ENCODE results near the gene ZNF804B. TPM values are rescaled to one million over a fixed set of nuclear protein-coding genes. Genes with fewer than 3 reads are reported as not detected.

Gene ZNF804B
- total RNA-seq, 1 donor from 2014 or later, result not detected

DNA sequence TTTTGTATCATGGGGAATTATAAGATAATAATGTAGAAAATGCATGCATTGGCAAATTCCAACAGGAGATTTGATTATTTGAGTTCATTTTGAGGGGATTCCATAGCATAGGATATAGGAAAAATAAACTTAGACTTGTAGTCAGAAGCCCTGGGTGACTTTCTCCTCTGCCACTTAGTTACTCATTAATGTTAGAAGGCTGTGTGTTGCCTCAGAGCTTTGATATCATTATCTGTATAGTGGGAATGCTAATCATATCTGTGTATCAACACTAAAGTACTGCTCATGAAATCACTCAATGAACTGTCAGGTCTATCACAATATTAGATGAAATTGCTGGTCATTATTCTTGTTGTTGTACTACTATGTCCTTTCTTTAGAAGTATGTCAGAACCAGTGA is 59.1 kb downstream of the ZNF804B start:
- H3K9ac ChIP-seq (ENCODE audit: low read depth in 1 of 3, low read length in 3 of 3), result no peak overlapping the region
- H3K36me3 ChIP-seq (ENCODE audit: control insufficient read depth in 3 of 3, insufficient read depth in 3 of 3, low read length in 3 of 3), result no peaks in the 10 kb centered on the region
- no peaks in the 10 kb centered on the region for H3K4me1 ChIP-seq (ENCODE audit: control insufficient read depth in 3 of 3, insufficient read depth in 3 of 3, low read length in 3 of 3)
- no peak overlapping the region for H3K4me3 ChIP-seq (ENCODE audit: low read length in 3 of 3)
- H3K9me3 ChIP-seq (ENCODE audit: control insufficient read depth in 3 of 3, low read length in 3 of 3), result no peaks in the 10 kb centered on the region
- H3K27ac ChIP-seq (ENCODE audit: low read depth, low read length), result no peak overlapping the region
- H3K27me3 ChIP-seq (ENCODE audit: control insufficient read depth in 3 of 3, insufficient read depth in 3 of 3, low read length in 3 of 3), result no peaks in the 10 kb centered on the region

DNA sequence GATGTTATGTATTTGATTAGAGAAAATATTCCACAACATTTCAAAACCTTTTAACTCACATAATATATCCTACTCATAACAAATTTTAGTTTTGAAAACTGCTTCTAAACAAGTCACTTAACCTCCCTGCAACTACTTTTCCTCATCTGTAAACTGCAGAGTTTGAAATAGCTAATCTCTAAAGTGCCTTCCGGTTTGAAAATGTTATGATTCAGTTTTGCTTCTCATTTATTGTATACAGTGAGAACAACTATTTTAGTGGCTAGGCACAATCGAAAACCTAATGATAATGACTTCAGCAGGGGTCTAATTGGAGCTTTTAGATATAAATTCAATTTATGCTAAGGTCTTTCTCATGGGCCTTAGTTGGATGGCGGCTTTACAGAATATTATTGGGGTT is 66.7 kb downstream of the ZNF804B start:
- no peaks in the 10 kb centered on the region for H3K9me3 ChIP-seq (ENCODE audit: control insufficient read depth in 3 of 3, low read length in 3 of 3)
- no peak overlapping the region for H3K27ac ChIP-seq (ENCODE audit: low read depth, low read length)
- no peaks in the 10 kb centered on the region for H3K4me1 ChIP-seq (ENCODE audit: control insufficient read depth in 3 of 3, insufficient read depth in 3 of 3, low read length in 3 of 3)
- no peak overlapping the region for H3K4me3 ChIP-seq (ENCODE audit: low read length in 3 of 3)
- H3K9ac ChIP-seq (ENCODE audit: low read depth in 1 of 3, low read length in 3 of 3), result no peak overlapping the region
- no peaks in the 10 kb centered on the region for H3K36me3 ChIP-seq (ENCODE audit: control insufficient read depth in 3 of 3, insufficient read depth in 3 of 3, low read length in 3 of 3)
- H3K27me3 ChIP-seq (ENCODE audit: control insufficient read depth in 3 of 3, insufficient read depth in 3 of 3, low read length in 3 of 3), result no peaks in the 10 kb centered on the region

DNA sequence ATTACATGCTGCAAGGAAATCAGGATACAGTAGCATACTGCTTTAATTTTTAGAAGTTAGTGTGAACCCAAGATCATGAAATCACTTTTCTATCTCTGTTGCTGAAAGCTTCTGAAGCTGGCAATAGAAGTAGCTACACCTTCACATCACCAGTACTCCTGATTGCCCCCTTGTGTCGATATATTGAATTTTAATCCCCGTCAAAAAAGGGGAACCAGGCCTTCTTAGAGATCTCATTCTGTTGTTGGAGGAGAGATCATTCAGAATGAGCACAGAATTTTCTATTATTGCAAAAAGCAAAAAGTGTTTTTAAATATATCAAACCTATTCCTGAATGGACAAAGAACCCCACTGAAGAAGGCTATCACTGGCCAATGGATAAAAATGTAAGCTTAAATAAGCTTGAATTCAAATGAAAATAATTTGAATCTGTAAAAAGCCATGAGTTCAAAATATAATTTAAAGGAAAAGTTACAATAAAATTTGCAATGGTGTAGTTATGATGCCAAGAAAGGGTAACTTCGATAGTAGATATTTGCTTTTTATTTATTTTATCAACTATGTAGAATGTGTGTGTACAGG is 75.7 kb downstream of the ZNF804B start:
- Histone ChIP-seq H3K4me3 (ENCODE audit: low read length in 3 of 3) (no peak overlapping the region), H3K9me3 (ENCODE audit: control insufficient read depth in 3 of 3, low read length in 3 of 3) (no peaks in the 10 kb centered on the region), H3K4me1 (ENCODE audit: control insufficient read depth in 3 of 3, insufficient read depth in 3 of 3, low read length in 3 of 3) (no peaks in the 10 kb centered on the region), H3K9ac (ENCODE audit: low read depth in 1 of 3, low read length in 3 of 3) (no peak overlapping the region), H3K27ac (ENCODE audit: low read depth, low read length) (no peak overlapping the region), H3K27me3 (ENCODE audit: control insufficient read depth in 3 of 3, insufficient read depth in 3 of 3, low read length in 3 of 3) (no peaks in the 10 kb centered on the region), H3K36me3 (ENCODE audit: control insufficient read depth in 3 of 3, insufficient read depth in 3 of 3, low read length in 3 of 3) (no peaks in the 10 kb centered on the region)

DNA sequence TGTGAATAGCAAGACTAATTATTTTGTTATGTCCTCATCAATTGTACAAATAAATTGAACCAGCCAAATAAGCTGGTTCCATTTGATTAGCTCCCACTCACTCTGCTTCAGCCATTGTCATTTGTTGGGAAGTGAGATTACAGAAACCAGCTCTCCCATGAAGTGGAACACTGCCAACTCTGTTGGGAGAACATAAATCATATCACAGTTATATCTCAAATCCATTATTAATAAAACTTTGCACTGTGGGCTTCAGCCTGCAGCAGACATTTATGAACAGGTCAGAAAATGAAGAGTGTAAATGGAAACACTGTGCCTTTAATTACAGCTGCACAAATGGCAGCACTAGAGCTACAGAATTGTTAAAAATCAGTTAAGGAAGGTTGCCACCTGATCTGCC is 82.7 kb downstream of the ZNF804B start:
- Histone ChIP-seq H3K4me3 (ENCODE audit: low read length in 3 of 3) (no peak overlapping the region), H3K4me1 (ENCODE audit: control insufficient read depth in 3 of 3, insufficient read depth in 3 of 3, low read length in 3 of 3) (no peaks in the 10 kb centered on the region), H3K9me3 (ENCODE audit: control insufficient read depth in 3 of 3, low read length in 3 of 3) (no peaks in the 10 kb centered on the region), H3K27ac (ENCODE audit: low read depth, low read length) (no peak overlapping the region), H3K27me3 (ENCODE audit: control insufficient read depth in 3 of 3, insufficient read depth in 3 of 3, low read length in 3 of 3) (no peaks in the 10 kb centered on the region), H3K9ac (ENCODE audit: low read depth in 1 of 3, low read length in 3 of 3) (no peak overlapping the region), H3K36me3 (ENCODE audit: control insufficient read depth in 3 of 3, insufficient read depth in 3 of 3, low read length in 3 of 3) (no peaks in the 10 kb centered on the region)

DNA sequence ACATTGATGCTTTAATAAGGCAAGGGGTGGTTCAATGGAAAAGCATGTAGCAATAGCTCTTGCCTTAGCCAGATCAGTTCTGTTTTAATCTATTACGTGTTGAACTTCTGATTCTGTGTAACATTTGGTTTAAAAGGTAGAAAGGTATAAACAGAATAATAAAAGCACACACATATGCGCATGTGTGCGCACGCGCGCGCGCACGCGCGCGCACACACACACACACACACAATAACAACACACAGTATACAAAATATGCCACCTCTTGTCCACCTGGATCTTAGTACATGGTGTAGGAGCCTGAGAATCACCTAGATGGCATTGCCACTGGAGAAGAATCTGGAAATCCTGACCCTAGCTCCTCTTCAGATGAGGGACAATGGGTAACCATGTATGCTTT is 85.6 kb downstream of the ZNF804B start:
- Histone ChIP-seq H3K27ac (ENCODE audit: low read depth, low read length) (no peak overlapping the region), H3K4me3 (ENCODE audit: low read length in 3 of 3) (no peak overlapping the region), H3K36me3 (ENCODE audit: control insufficient read depth in 3 of 3, insufficient read depth in 3 of 3, low read length in 3 of 3) (no peaks in the 10 kb centered on the region), H3K9ac (ENCODE audit: low read depth in 1 of 3, low read length in 3 of 3) (no peak overlapping the region), H3K27me3 (ENCODE audit: control insufficient read depth in 3 of 3, insufficient read depth in 3 of 3, low read length in 3 of 3) (no peaks in the 10 kb centered on the region), H3K9me3 (ENCODE audit: control insufficient read depth in 3 of 3, low read length in 3 of 3) (no peaks in the 10 kb centered on the region), H3K4me1 (ENCODE audit: control insufficient read depth in 3 of 3, insufficient read depth in 3 of 3, low read length in 3 of 3) (no peaks in the 10 kb centered on the region)

DNA sequence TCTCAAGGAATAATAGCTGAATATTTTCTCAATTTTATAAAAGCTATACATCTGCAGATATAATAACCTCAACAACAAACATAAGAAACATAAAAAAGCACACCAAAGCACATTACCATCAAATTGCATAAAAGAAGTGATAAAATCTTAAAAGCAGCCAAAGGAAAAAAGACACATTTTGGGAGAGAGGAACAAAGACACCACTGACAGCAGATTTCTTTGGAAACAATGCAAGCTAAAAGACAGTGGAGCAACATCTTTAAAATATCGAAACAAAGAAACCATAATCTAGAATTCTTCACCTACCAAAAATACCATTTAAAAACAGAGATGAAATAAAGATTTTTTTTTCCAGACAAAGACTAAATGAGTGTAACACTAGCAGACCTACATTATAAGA is 91.7 kb downstream of the ZNF804B start:
- Histone ChIP-seq H3K9me3 (ENCODE audit: control insufficient read depth in 3 of 3, low read length in 3 of 3) (no peaks in the 10 kb centered on the region), H3K4me3 (ENCODE audit: low read length in 3 of 3) (no peak overlapping the region), H3K27me3 (ENCODE audit: control insufficient read depth in 3 of 3, insufficient read depth in 3 of 3, low read length in 3 of 3) (no peaks in the 10 kb centered on the region), H3K36me3 (ENCODE audit: control insufficient read depth in 3 of 3, insufficient read depth in 3 of 3, low read length in 3 of 3) (no peaks in the 10 kb centered on the region), H3K9ac (ENCODE audit: low read depth in 1 of 3, low read length in 3 of 3) (no peak overlapping the region), H3K4me1 (ENCODE audit: control insufficient read depth in 3 of 3, insufficient read depth in 3 of 3, low read length in 3 of 3) (no peaks in the 10 kb centered on the region), H3K27ac (ENCODE audit: low read depth, low read length) (no peak overlapping the region)

DNA sequence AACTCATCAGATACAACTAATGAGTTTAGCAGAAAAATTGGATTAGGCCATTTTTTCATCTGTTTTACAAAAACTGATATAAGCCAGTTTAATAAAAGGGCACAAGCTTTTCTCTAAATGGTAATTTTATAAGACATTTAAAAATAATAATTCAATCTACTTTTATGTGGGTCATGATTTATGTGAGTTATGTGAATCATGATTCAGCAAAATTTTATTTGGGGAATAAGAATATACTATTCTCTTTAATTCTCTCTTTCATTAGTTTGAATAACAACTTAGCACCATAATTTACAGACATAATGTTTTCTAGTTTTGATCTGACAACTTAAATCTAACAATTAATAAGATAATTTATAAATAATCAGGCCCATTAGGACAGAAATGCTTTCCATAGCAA is 99.8 kb downstream of the ZNF804B start:
- Histone ChIP-seq H3K27ac (ENCODE audit: low read depth, low read length) (no peak overlapping the region), H3K9ac (ENCODE audit: low read depth in 1 of 3, low read length in 3 of 3) (no peak overlapping the region), H3K9me3 (ENCODE audit: control insufficient read depth in 3 of 3, low read length in 3 of 3) (no peaks in the 10 kb centered on the region), H3K27me3 (ENCODE audit: control insufficient read depth in 3 of 3, insufficient read depth in 3 of 3, low read length in 3 of 3) (no peaks in the 10 kb centered on the region), H3K4me3 (ENCODE audit: low read length in 3 of 3) (no peak overlapping the region), H3K36me3 (ENCODE audit: control insufficient read depth in 3 of 3, insufficient read depth in 3 of 3, low read length in 3 of 3) (no peaks in the 10 kb centered on the region), H3K4me1 (ENCODE audit: control insufficient read depth in 3 of 3, insufficient read depth in 3 of 3, low read length in 3 of 3) (no peaks in the 10 kb centered on the region)

DNA sequence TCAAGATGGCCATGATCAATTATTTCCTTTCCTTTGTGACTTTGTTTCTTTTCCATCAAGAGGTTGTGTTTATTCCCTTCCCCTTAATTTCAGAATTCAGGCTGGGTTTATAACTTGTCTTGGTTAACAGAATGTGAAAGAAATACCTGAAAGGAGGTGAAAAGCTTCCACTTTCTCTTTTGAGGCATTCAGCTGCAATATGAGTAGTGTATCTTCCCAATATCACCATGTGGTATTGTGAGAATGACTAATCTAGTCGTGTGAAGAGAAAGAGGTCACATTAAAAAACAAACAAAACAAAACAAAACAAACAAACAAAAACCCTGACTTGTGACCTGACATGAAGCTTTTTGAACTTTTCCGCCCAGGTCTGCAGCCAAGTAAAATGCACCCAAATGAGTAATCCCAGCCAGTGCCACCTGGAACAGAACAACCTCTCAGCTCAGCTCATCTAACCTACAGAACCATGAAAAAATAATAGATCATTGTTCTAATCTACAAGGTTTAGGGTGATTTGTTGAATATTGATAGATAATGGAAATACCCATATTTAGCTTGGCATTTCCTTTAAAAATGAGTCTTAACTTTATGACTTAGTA is 106.9 kb downstream of the ZNF804B start:
- no peaks in the 10 kb centered on the region for H3K36me3 ChIP-seq (ENCODE audit: control insufficient read depth in 3 of 3, insufficient read depth in 3 of 3, low read length in 3 of 3)
- H3K9ac ChIP-seq (ENCODE audit: low read depth in 1 of 3, low read length in 3 of 3), result no peak overlapping the region
- H3K27me3 ChIP-seq (ENCODE audit: control insufficient read depth in 3 of 3, insufficient read depth in 3 of 3, low read length in 3 of 3), result no peaks in the 10 kb centered on the region
- no peaks in the 10 kb centered on the region for H3K4me1 ChIP-seq (ENCODE audit: control insufficient read depth in 3 of 3, insufficient read depth in 3 of 3, low read length in 3 of 3)
- no peaks in the 10 kb centered on the region for H3K9me3 ChIP-seq (ENCODE audit: control insufficient read depth in 3 of 3, low read length in 3 of 3)
- no peak overlapping the region for H3K27ac ChIP-seq (ENCODE audit: low read depth, low read length)
- H3K4me3 ChIP-seq (ENCODE audit: low read length in 3 of 3), result no peak overlapping the region

DNA sequence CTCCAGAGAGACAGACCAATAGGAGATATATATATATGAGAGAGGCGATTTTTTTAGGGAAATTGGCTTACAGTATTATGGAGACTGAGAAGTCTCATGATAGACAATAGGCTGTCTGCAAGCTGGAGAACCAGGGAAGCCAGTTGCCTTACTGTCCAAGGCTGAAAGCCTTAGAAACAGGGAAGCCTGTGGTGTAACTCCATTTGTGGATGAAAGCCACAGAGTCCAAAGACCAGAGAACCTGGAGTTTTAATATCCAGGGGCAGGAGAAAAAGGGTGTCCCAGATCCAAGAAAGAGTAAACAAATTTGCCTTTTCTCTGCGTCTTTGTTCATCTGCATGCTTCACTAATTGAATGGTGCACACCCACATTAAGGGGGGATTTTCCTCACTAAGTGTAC is 107.7 kb downstream of the ZNF804B start:
- Histone ChIP-seq H3K27ac (ENCODE audit: low read depth, low read length) (no peak overlapping the region), H3K4me3 (ENCODE audit: low read length in 3 of 3) (no peak overlapping the region), H3K36me3 (ENCODE audit: control insufficient read depth in 3 of 3, insufficient read depth in 3 of 3, low read length in 3 of 3) (no peaks in the 10 kb centered on the region), H3K9me3 (ENCODE audit: control insufficient read depth in 3 of 3, low read length in 3 of 3) (no peaks in the 10 kb centered on the region), H3K4me1 (ENCODE audit: control insufficient read depth in 3 of 3, insufficient read depth in 3 of 3, low read length in 3 of 3) (no peaks in the 10 kb centered on the region), H3K27me3 (ENCODE audit: control insufficient read depth in 3 of 3, insufficient read depth in 3 of 3, low read length in 3 of 3) (no peaks in the 10 kb centered on the region), H3K9ac (ENCODE audit: low read depth in 1 of 3, low read length in 3 of 3) (no peak overlapping the region)

DNA sequence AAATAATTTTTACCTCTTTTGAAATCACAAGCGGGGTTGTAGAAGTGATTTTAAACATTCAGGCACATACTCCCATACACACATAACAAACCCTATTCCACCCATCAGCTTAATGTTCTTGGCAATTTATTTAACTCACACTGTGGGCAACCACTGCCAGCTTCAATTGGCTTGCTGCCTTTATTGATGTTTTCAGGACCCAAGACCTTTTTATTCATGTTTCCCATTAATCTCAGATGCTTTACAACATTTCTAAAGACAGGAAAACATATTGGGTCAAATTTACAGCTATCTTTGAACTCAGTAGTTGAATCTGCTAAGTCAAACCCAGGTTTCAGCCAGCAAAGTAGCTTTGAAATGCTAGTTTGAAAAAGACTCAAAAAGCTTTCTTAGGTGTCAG is 109.0 kb downstream of the ZNF804B start:
- Histone ChIP-seq H3K9ac (ENCODE audit: low read depth in 1 of 3, low read length in 3 of 3) (no peak overlapping the region), H3K27ac (ENCODE audit: low read depth, low read length) (no peak overlapping the region), H3K9me3 (ENCODE audit: control insufficient read depth in 3 of 3, low read length in 3 of 3) (no peaks in the 10 kb centered on the region), H3K36me3 (ENCODE audit: control insufficient read depth in 3 of 3, insufficient read depth in 3 of 3, low read length in 3 of 3) (no peaks in the 10 kb centered on the region), H3K27me3 (ENCODE audit: control insufficient read depth in 3 of 3, insufficient read depth in 3 of 3, low read length in 3 of 3) (no peaks in the 10 kb centered on the region), H3K4me3 (ENCODE audit: low read length in 3 of 3) (no peak overlapping the region), H3K4me1 (ENCODE audit: control insufficient read depth in 3 of 3, insufficient read depth in 3 of 3, low read length in 3 of 3) (no peaks in the 10 kb centered on the region)

Data from skeletal muscle tissue (tissue), 4 donors.